Psoas muscle (tissue), 8 donors: Measurements from ENCODE around the gene MTF1. TPM values are rescaled to one million over a fixed set of nuclear protein-coding genes. Genes with fewer than 3 reads are reported as not detected.
A peak's percentile ranks its signal among the peaks of the same experiment; 100 is the strongest.

Experiments
- ATAC-seq, 4 donors: fragments of 200-7000 bp; cut with Tn5 transposase; one replicate each; pipeline ENCODE4 v1.9.1; 2020; ENCODE audit warnings: moderate library complexity in 3 of 4, mild to moderate bottlenecking in 2 of 4
- DNase-seq, 2 donors: peaks; one replicate each; pipeline ENCODE4 v3.0.0-alpha.2; 2020
- H3K27ac ChIP-seq: fragments of 200-600 bp; one replicate; pipeline ENCODE4 v1.8.0; 2022
- H3K27me3 ChIP-seq, 3 donors: fragments of 200-600 bp in 1 of 3; one replicate each; pipeline versions ENCODE4 v1.6.1 to v1.8.0; 2013 to 2022; ENCODE audit warnings: low read length in 2 of 3, mild to moderate bottlenecking in 2 of 3, moderate library complexity in 1 of 3; ENCODE audit not compliant: insufficient read depth in 3 of 3
- H3K36me3 ChIP-seq, 2 donors: fragments of 200-600 bp in 1 of 2; one replicate each; pipeline versions ENCODE4 v1.6.1 to v1.8.0; 2013 to 2022; ENCODE audit warnings: low read depth in 1 of 2, mild to moderate bottlenecking in 1 of 2, moderate library complexity in 1 of 2; ENCODE audit not compliant: insufficient read depth in 1 of 2
- H3K4me1 ChIP-seq: fragments of 200-600 bp; one replicate; pipeline ENCODE4 v1.8.0; 2022
- H3K4me3 ChIP-seq: fragments of 200-600 bp; one replicate; pipeline ENCODE4 v1.8.0; 2022; ENCODE audit warnings: mild to moderate bottlenecking
- H3K9me3 ChIP-seq: fragments of 200-600 bp; one replicate; pipeline ENCODE4 v1.8.0; 2022
- WGBS, 3 donors: extraction: QIAGEN DNeasy Blood & Tissue Kit; methylation state at CpG; one replicate each; pipeline versions ENCODE4 v1.1.6 to v1.1.7; 2013; 5-methylcytosine and 5-hydroxymethylcytosine counted together
- intact Hi-C, 2 donors: fragments of 100-400 bp; cut with DNase I; formaldehyde crosslinking; loops; one replicate each; pipeline versions ENCODE4 v1.11.0 to v1.14.2; 2022
- polyA plus RNA-seq, 3 donors: library from polyadenylated mRNA; stranded (reverse); fragments of 200-250 nt; gene quantifications; one replicate each; pipeline ENCODE4 v1.2.3, GENCODE V29; 2013
- total RNA-seq, 4 donors: library from RNA; stranded (reverse); fragmentation: NEBNext Ultra II Directional in 2 of 4; extraction: Animal tissue kit (Norgen Biotek cat#: 25700) in 2 of 4; gene quantifications; one replicate each; pipeline versions ENCODE4 v1.2.1 to v1.2.4, GENCODE V29; 2021 to 2023
- TF ChIP-seq, protein P1 (sequence below): fragments of 200-600 bp; IDR thresholded peaks from one replicate; pipeline ENCODE4 v1.8.0; 2022; ENCODE audit warnings: antibody characterized with exemption
- donor health status: healthy with polysubstance abuse.
- donor health status: DM: no; HTN: no; CAD: no; lungs with moderate emphysema.
- donor health status: Bipolar disorder and iron deficiency.
- donor health status: healthy.
- donor health status: DM: yes; HTN: yes; CAD: no.
- donor health status: DM: no; HTN: no; CAD: no.
- donor health status: DM: no; HTN: no; CAD: no.
- donor health status: DM: yes; HTN: yes; CAD: no.

MTF1 gene
- total and polyA plus RNA-seq, 7 donors, result 3.1 to 20.2 (median 13.3) TPM

DNA sequence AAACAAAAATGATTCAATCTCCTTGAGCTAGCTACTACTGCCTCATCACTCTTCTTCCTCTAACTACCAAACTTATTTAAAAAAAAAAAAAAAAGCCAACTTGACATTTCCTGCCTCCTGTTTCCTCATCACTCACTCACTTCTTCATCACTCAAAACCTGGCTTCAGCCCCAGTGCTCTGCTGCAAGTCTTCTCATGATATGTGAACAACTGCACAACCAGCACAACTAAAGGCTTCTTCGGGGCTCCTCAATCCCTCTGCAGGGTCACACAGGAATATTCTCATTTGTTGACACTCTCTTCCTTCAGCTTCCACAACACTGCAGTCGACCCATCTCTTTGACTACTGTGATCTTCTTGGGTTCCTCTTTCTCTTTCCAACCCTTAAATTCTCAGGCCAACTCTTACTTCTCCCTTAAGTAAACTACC lies 7.6 kb downstream of the MTF1 start:
- Histone ChIP-seq H3K27me3 (no peaks in the 10 kb centered on the region), H3K9me3 (no peaks in the 10 kb centered on the region), H3K36me3 (peaks cover 0 to 29% of the 10 kb centered on the region in 2 donors), H3K27ac (no peak overlapping the region), H3K4me1 (peaks cover 26% of the 10 kb centered on the region), H3K4me3 (no peak overlapping the region)
- TF ChIP-seq, protein P1, sequence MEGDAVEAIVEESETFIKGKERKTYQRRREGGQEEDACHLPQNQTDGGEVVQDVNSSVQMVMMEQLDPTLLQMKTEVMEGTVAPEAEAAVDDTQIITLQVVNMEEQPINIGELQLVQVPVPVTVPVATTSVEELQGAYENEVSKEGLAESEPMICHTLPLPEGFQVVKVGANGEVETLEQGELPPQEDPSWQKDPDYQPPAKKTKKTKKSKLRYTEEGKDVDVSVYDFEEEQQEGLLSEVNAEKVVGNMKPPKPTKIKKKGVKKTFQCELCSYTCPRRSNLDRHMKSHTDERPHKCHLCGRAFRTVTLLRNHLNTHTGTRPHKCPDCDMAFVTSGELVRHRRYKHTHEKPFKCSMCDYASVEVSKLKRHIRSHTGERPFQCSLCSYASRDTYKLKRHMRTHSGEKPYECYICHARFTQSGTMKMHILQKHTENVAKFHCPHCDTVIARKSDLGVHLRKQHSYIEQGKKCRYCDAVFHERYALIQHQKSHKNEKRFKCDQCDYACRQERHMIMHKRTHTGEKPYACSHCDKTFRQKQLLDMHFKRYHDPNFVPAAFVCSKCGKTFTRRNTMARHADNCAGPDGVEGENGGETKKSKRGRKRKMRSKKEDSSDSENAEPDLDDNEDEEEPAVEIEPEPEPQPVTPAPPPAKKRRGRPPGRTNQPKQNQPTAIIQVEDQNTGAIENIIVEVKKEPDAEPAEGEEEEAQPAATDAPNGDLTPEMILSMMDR, result no peak
- 68 to 86% (median 74%) methylated on average over 2 of the region's 2 CpGs for WGBS, 3 donors
- ATAC-seq (no peak), DNase-seq (no peak)
- intact Hi-C loops, result loop anchor here in 1 of 2 donors (10.0 kb wide), 1 partner anchor 157 kb away; the partner anchor contains the start of gene CDCA8

DNA sequence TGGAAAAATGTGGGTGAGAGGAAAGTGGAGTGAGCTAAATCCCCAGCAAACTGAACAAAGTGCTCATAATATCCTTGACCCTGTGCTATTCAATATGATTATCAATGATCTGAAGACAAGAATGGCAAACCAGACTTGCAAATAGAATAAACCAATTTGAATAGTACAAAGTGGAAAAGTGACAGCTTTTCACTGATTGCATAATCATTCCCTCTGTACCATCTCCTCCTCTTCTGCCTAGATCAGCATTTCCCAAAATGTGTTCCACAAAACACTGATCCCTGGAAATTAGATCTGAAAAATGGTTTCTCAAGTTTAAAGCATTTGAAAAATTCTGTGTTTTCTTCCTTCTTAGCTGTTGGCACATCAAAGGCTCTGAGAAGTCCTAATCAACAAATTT lies 8.1 kb downstream of the MTF1 start:
- no peak overlapping the region for H3K27ac ChIP-seq
- no peak overlapping the region for H3K4me3 ChIP-seq
- H3K36me3 ChIP-seq, result peaks cover 0 to 28% of the 10 kb centered on the region in 2 donors
- ATAC-seq (no peak), DNase-seq (no peak)
- intact Hi-C loops, result loop anchor here in 1 of 2 donors (10.0 kb wide), 1 partner anchor 156 kb away; the partner anchor contains the start of gene CDCA8
- peaks cover 26% of the 10 kb centered on the region for H3K4me1 ChIP-seq
- no peaks in the 10 kb centered on the region for H3K9me3 ChIP-seq
- no peaks in the 10 kb centered on the region for H3K27me3 ChIP-seq
- TF ChIP-seq, protein P1, result no peak

DNA sequence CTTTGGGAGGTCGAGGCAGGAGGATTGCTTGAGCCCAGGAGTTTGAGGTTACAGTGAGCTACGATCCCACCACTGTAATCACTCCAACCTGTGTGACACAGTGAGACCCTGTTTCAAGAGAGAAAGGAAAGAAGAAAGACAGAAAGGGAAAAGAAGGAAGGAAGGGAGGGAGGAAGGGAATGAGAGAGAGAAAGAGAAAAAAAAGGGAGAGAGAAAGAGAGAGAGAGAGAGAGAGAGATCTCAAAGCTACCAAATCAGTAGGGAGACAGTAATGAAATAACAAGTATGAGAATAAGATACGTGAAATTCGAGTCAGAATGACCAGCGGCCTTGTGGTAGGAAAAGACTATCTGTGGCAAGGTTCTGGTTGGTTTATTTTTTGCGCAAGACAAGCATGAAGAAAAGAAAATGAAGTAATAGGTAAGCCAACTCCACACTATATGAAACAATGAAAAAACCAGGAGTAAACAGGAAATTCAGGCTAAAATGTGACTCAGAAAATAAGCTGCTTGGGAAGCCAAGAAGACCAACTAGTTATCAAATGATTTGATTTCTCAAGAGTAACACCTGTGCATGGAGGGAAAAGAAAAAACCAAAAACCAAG lies 8.9 kb downstream of the MTF1 start:
- intact Hi-C loops, result loop anchor here in 1 of 2 donors (10.0 kb wide), 1 partner anchor 156 kb away; the partner anchor contains the start of gene CDCA8
- Histone ChIP-seq H3K4me3 (no peak overlapping the region), H3K27me3 (no peaks in the 10 kb centered on the region), H3K27ac (peak overlapping the region; percentile 54), H3K9me3 (no peaks in the 10 kb centered on the region), H3K4me1 (peaks cover 20% of the 10 kb centered on the region), H3K36me3 (peaks cover 0 to 25% of the 10 kb centered on the region in 2 donors)
- 73 to 87% (median 76%) methylated on average over 6 of the region's 6 CpGs for WGBS, 3 donors
- TF ChIP-seq, protein P1, result no peak
- no peak for ATAC-seq
- DNase-seq, result no peak

DNA sequence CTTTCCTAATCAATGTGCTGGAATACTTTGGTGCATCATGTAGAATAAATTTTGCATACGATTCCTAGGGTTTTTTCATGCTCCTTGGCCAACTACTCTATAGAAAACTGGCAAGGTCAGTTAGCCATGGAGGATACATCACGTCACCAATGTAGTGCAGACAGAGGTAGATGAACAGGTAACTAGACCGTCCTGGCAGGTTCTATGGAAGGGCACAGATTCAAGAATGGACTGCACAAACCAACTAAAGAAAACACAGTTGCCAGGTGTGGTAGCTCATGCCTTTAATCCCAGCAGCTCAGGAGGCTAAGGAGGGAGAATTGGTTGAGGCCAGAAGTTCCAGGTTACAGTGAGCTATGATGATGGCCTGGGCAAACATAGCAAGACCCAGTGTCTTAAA lies 9.9 kb downstream of the MTF1 start:
- intact Hi-C loops, result no loop called here
- H3K9me3 ChIP-seq, result no peaks in the 10 kb centered on the region
- no peak overlapping the region for H3K4me3 ChIP-seq
- ATAC-seq (no peak), DNase-seq (no peak)
- WGBS, 3 donors, result 94 to 97% (median 95%) methylated on average over 3 of the region's 3 CpGs
- TF ChIP-seq, protein P1, result no peak
- no peak overlapping the region for H3K27ac ChIP-seq
- no peaks in the 10 kb centered on the region for H3K27me3 ChIP-seq
- H3K4me1 ChIP-seq, result peaks cover 18% of the 10 kb centered on the region
- H3K36me3 ChIP-seq, result peaks cover 0 to 16% of the 10 kb centered on the region in 2 donors
